Peyer's patch (tissue), 4 donors: ENCODE measurements around the gene THBS3.
"Not testable (repeated sequence)": the region's sequence is repeated elsewhere in the genome, so short reads cannot be mapped to it uniquely, and the experiment has no call there.

Experiments
- CTCF ChIP-seq, 6 experiments: fragments of 450-650 bp in 4 of 6; fragments of 200-600 bp in 2 of 6; sonication (generic) in 1 of 6; IDR thresholded peaks; one replicate each; pipeline ENCODE4 v1.5.1; 2017 to 2019; ENCODE audit warnings: antibody characterized with exemption in 6 of 6, mild to moderate bottlenecking in 3 of 6, moderate library complexity in 1 of 6
- POLR2A ChIP-seq, 2 donors: fragments of 450-650 bp; IDR thresholded peaks; one replicate each; pipeline ENCODE4 v1.5.1; 2017; ENCODE audit warnings: antibody characterized with exemption in 2 of 2, mild to moderate bottlenecking in 2 of 2, moderate library complexity in 2 of 2

GRCh38 chr1:155164625-155165024, 43.1 kb downstream of the THBS3 start:
- not testable (repeated sequence) for TF ChIP-seq CTCF, POLR2A (IDR thresholded peaks at IDR 0.05)
